ENCODE results near the gene CDK6.

- TF ChIP-seq POLR2A (conservative IDR thresholded peaks at IDR 0.05) (0 out of 2 replicates have a peak, but pooled peaks have one; percentile 7), CTCF (IDR thresholded peaks at IDR 0.05 in 2 of 3, conservative IDR thresholded peaks at IDR 0.05 in 1 of 3; ENCODE audit: insufficient read depth in 2 of 3, low read depth in 1 of 3, low read length in 3 of 3) (no peak), ZNF175 (CRISPR knock-in tag; IDR thresholded peaks at IDR 0.05; ENCODE audit: low read depth) (no peak)
- TF ChIP-seq, protein P1, sequence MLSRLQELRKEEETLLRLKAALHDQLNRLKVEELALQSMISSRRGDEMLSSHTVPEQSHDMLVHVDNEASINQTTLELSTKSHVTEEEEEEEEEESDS (CRISPR knock-in tag; IDR thresholded peaks at IDR 0.05) = no peak
- TF ChIP-seq, protein P2, sequence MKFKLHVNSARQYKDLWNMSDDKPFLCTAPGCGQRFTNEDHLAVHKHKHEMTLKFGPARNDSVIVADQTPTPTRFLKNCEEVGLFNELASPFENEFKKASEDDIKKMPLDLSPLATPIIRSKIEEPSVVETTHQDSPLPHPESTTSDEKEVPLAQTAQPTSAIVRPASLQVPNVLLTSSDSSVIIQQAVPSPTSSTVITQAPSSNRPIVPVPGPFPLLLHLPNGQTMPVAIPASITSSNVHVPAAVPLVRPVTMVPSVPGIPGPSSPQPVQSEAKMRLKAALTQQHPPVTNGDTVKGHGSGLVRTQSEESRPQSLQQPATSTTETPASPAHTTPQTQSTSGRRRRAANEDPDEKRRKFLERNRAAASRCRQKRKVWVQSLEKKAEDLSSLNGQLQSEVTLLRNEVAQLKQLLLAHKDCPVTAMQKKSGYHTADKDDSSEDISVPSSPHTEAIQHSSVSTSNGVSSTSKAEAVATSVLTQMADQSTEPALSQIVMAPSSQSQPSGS (CRISPR knock-in tag; IDR thresholded peaks at IDR 0.05) = no peak
Observed at GRCh38 chr7:92567460-92567859, 268.9 kb downstream of the CDK6 start.

Measured in K562 (cell line).